HG02884 (cell line): ENCODE measurements around the gene ABCG1.

Experiments used
- ATAC-seq: cut with Tn5 transposase; IDR thresholded peaks from one replicate; pipeline ENCODE4 v1.9.1; 2021; ENCODE audit warnings: mild to moderate bottlenecking, moderate library complexity; ENCODE audit not compliant: unreplicated experiment

ABCG1 gene

GRCh38 chr21:42250422-42251403 lies 31.8 kb downstream of the ABCG1 start:
- ATAC-seq: no peak

DNA sequence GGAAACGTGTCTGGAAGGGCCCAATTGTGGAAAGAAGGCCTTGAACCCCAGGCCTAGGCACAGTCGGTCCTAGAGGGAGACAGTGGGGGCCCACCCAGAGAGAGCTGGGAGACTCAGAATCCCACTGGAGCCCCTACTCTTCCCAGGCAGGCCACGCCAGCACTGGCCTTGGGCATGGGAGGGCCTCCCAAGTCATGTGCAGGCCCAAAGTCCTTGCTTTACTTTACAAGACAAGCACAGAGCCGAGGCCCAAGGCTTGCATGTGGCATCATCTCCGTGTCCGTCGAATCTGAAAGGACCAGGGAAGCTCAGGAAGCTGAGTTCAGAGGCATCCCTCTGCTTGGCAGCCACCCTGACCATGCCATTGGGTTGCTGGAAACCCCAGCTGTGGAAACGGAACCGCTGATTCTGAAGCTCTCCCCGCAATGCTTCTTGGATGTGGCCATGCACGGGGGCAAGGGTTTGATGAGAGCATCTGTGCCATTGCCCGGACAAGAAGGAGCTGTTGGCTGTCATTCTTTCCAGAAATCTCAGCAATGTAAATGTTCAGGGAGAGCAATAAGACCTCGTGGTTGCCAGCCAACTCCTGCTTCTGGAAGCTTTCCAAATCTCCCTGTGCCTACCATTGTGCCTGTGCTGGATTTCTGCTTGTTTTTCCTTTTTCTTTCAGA lies 32.8 kb downstream of the ABCG1 start:
- ATAC-seq: no peak

DNA sequence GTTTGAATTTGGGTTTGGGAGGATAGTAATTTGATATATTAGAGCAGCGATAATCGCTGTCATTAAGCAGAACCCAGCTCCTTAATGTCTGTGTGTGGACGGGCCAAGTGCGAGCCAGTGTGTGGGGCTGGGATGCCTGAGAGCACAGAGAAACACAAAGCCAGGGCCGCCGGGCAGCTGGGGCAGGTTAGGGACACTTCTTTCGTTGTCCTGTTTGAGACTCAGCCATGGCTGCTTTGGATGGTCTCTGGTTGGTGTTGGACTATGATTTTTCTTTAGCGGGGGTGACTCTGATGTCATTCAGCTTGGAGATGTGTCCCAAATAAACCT lies 33.4 kb downstream of the ABCG1 start:
- ATAC-seq: no peak

- no peak for ATAC-seq
These were observed 33.9 kb downstream of the ABCG1 start for GRCh38 chr21:42252778-42253340.

DNA sequence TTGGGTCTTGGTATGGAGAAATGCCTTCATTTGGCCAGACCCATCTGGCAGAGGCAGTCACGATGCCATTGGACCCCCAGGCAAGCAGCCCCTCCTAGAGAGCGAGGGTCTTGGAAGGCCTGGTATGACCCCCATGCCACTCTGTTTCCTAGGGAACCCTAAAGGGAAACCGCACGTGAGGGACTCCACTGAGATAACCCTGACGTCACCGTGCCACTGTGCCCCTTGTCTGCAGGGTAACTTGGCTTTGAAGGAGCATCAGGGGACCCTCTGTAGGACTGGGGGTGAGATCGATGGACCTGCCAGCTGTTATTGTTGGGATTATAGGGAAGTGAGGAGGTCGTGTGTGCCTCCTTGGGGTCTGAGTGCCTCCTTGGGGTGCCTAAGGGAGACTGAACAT lies 34.5 kb downstream of the ABCG1 start:
- ATAC-seq: no peak

DNA sequence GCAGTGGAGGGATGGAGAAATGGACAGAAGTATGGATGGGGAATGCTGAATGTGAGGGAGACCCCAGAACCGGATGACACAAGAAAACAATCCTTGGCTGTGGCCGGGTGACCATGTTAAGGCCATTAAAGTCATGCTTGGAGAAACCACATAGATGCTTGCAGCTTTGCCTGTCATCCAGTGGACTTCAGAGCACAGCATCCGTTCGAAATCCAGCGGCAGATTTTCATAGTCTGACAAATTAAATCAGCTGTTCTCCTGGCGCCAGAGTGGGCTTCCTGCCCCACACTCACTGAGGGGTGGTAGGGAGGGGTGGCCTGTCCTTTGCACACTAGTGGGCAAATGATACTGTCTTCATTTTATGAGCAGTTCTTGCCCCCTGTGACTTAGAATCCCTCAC lies 35.1 kb downstream of the ABCG1 start:
- no peak for ATAC-seq

DNA sequence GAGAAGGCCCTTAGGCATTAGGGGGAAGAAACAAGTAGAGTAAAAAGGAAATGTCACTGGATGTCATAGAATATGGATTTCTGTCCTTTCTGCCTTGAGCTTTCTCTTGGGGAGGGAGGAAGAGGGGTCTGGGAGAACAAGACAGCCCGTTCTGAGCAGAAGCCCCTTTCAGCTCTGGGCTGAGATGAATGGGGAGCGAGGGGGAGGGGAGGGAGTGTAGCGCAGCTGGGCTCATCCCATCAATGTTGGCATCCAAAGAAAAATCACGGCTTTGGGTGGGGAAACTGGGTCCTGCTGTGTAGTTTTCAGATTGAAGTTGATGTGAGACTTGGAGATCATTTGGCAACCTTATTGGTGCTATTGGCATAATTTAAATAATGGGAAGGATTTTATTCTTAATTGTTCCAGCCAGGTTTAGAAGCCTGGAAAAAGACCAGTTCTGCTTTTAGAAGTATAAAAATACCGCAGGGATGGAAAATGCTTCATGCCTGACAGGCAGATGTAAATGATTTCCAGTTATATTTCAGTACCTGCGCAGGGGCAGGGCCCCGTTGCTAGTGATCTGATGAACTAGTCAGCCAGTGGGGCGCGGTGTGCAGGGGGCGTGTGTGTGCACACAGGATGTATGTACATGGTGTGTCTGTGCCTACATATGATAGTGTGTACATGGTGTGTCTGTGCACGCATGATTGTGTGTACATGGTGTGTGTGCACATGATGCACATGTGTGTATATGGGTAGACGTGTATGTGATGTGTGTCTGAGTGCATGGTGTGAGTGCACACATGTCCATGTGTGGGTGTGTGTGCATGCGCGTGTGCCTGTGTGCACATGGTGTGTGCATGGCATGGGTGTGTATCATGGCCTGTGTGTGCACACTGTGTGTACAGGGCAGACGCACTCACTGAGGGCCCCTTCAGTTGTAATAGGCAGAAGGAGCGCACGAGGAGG lies 36.0 kb downstream of the ABCG1 start:
- ATAC-seq: no peak

DNA sequence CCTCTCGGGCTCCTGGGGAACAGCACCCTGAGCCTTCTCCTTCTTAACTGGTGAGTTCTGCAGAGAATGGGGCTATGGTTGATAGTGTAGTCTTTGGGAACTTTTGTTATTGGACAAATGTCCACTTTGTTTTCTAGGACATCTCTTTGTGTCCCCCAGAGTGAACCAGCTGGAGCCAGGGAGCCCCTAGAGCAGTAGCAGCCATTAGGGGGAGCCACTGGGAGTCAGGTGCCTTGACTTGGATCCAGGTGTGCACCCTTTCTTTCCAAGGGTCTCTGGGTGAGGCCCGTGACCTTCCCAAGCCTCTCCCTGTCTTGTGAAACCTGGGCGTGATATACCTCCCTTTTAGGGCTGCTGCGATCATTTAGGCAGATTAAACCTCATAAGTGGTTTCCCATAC lies 36.9 kb downstream of the ABCG1 start:
- no peak for ATAC-seq

- no peak for ATAC-seq
These were observed 37.4 kb downstream of the ABCG1 start for GRCh38 chr21:42256316-42256715.

- no peak for ATAC-seq
These were observed 38.3 kb downstream of the ABCG1 start for GRCh38 chr21:42257091-42257765.

- ATAC-seq: no peak
These were observed 39.4 kb downstream of the ABCG1 start for GRCh38 chr21:42258150-42258884.

DNA sequence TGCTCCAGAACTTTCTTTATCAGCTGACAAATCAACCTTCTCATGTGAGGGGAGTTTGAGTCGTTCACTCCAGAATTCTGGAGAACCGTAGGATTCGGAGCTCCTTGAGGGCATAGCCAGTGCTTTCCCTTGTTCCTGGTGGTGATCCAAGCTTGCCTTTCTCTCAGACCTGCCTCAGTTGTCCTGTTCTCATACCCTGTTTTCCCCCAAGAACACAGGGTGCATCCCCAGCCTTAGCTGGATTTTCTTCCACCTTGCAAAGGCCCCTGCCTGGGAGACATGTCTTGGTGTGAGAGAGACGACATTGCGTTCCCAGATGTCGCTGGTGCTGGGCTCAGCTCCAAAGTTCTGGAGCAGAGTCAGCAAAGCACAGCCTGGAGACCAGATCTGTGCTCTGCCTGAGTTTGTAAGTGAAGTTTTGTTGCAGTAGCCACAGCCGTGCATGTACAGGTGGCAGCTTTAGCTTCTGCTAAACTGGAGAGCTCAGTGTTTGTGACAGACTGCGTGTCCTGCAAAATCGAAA lies 40.0 kb downstream of the ABCG1 start:
- ATAC-seq: no peak

DNA sequence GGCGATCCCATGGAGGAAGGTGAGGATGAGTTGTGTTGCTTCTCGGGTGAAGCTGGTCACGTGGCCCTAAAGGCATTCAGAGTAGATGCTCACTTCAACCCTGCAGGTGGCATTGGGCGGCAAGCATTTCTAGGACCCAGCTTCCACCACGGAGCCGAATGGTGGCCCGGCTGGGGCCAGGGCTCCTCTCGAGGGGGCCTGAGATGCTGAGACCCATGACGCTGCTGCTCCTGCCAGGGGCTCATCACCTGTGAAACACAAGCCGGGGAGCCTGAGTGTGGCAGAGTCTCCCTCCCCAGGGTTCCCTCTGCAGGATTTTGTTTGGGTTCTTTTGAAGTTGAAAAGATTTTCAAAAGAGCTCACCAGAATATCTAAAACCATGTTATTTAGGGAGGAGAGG lies 41.2 kb downstream of the ABCG1 start:
- ATAC-seq: no peak

GRCh38 chr21:42261829-42262200 lies 42.9 kb downstream of the ABCG1 start:
- no peak for ATAC-seq

DNA sequence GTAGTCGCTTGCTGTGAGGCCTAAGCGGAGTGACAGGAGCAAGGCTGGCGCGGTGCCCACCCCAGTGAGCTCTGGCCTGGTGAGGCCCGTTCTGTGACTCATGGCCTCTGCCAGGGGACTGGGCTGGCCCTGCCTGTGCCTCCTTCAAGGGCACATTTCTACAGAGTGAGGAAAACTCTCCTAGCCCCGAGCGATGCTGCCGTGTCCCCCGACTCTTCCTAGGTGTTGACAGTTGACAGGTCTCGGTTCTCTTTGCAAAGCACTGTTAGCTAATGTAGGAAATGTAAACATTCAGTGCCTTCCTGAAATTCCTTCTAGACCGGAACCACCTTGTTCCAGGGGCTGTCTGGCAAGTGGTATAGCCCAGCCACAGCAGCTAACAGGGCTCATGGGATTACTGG lies 43.9 kb downstream of the ABCG1 start:
- no peak for ATAC-seq

DNA sequence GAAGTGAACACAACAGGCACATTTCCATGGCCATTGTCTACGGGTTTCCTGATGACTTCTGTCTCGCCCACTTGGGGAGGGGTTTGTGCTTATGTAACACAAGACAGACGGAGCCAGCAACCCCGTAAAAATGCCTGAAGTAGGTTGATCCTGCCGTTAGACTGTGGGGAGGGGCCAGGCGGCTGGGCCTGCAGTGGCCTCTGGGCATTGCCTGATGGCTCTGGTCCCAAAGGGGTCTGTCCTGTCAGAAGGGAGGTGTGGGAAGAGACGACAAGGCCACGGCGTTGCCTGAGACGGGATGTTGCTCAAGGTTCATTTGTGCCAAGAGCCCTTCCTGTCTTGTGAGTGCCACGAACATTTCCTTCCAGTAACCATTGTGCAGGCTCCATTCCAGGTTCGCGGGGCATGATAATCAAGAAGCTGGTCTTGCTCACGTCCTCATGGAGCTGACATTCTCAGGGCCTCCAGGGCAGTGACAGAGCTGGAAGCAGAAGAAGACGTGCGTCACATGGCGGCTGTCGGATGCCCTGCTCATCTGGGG lies 44.7 kb downstream of the ABCG1 start:
- no peak for ATAC-seq

- ATAC-seq: no peak
These were observed 45.6 kb downstream of the ABCG1 start for GRCh38 chr21:42264245-42265195.

- ATAC-seq: no peak
These were observed 46.4 kb downstream of the ABCG1 start for GRCh38 chr21:42265231-42265812.
